ENCODE results near the gene ACTR1B.
"Not testable (repeated sequence)": the region's sequence is repeated elsewhere in the genome, so short reads cannot be mapped to it uniquely, and the experiment has no call there.

The ACTR1B gene

DNA sequence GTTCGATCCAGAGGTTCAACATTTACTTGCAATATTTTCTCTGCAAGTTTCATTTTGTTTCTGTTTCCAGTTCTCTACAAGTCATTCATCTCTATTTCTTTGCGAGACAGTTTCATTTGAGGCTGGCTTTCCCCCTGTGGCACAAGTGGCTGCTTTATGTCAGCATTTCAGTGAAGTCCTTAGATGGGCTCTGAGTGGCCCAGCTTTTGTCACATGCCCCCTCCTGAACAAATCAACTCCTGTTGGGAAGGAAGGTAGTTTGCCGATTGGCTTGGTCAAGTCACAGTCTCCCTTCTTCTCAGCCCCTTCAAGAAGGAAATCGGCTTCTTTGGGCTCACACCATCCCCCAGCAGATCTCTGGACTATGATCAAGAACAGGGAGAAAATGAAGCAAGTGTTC lies 55.1 kb downstream of the ACTR1B start:
- DNase-seq: not testable (repeated sequence)

Data from activated CD4-positive, alpha-beta T cell treated with anti-CD3 and anti-CD28 coated beads for 1 hour (primary cell).